DMS153 treated with DMSO at 0.1 percent for 48 hours (cell line): Measurements from ENCODE around the gene LOC101059915.
"Not testable (repeated sequence)": the region's sequence is repeated elsewhere in the genome, so short reads cannot be mapped to it uniquely, and the experiment has no call there.

Experiments
- DNase-seq: peaks from one replicate; lab custom pipeline; 2025; ENCODE audit not compliant: unreplicated experiment; lab: John Stamatoyannopoulos, UW

The LOC101059915 gene

GRCh38 chrX:71638409-71638808, 28.9 kb upstream of the LOC101059915 start:
- no peak for DNase-seq

- DNase-seq = no peak
Measured at GRCh38 chrX:71640002-71640401, 27.3 kb upstream of the LOC101059915 start.

GRCh38 chrX:71644406-71644805, 22.9 kb upstream of the LOC101059915 start:
- not testable (repeated sequence) for DNase-seq

- no peak for DNase-seq
Measured at GRCh38 chrX:71650333-71650969, 16.9 kb upstream of the LOC101059915 start.

GRCh38 chrX:71652405-71652804, 14.9 kb upstream of the LOC101059915 start:
- DNase-seq = no peak

- no peak for DNase-seq
Measured at GRCh38 chrX:71653344-71653743, 14.0 kb upstream of the LOC101059915 start.

GRCh38 chrX:71657267-71657666, 10.1 kb upstream of the LOC101059915 start:
- DNase-seq = no peak

GRCh38 chrX:71659342-71659741, 8.0 kb upstream of the LOC101059915 start:
- DNase-seq = no peak

GRCh38 chrX:71659959-71660358, 7.4 kb upstream of the LOC101059915 start:
- DNase-seq = no peak

- DNase-seq = no peak
Measured at GRCh38 chrX:71660562-71661416, 6.6 kb upstream of the LOC101059915 start.

GRCh38 chrX:71661919-71662318, 5.4 kb upstream of the LOC101059915 start:
- no peak for DNase-seq

GRCh38 chrX:71662654-71663053, 4.7 kb upstream of the LOC101059915 start:
- DNase-seq = not testable (repeated sequence)

GRCh38 chrX:71663238-71663637, 4.1 kb upstream of the LOC101059915 start:
- DNase-seq = not testable (repeated sequence)

- not testable (repeated sequence) for DNase-seq
Measured at GRCh38 chrX:71664202-71664601, 3.1 kb upstream of the LOC101059915 start.

- no peak for DNase-seq
Measured at GRCh38 chrX:71664889-71665491, 2.4 kb upstream of the LOC101059915 start.

- DNase-seq = no peak
Measured at GRCh38 chrX:71665747-71666146, 1.6 kb upstream of the LOC101059915 start.

- no peak for DNase-seq
Measured at GRCh38 chrX:71666240-71667223, 814 bp upstream of the LOC101059915 start.

GRCh38 chrX:71668248-71668595, 876 bp downstream of the LOC101059915 start:
- DNase-seq = no peak

- DNase-seq = no peak
Measured at GRCh38 chrX:71669492-71669891, 2.1 kb downstream of the LOC101059915 start.

- not testable (repeated sequence) for DNase-seq
Measured at GRCh38 chrX:71669947-71670346, 2.6 kb downstream of the LOC101059915 start.
